HepG2 (cell line): Measurements from ENCODE around the gene STK32C. TPM values are rescaled to one million over a fixed set of nuclear protein-coding genes. Genes with fewer than 3 reads are reported as not detected.

ENCODE experiments used
- ATAC-seq: fragments of 200-7000 bp; cut with Tn5 transposase; 3 replicates; pipeline ENCODE4 v1.9.1; 2020; ENCODE audit warnings: mild to moderate bottlenecking, moderate library complexity
- BruUV-seq: library from RNA; stranded (reverse); fragments of 400-500 nt; replicated peaks from 2 replicates; lab custom pipeline; 2021; lab: Mats Ljungman, UMichigan
- CTCF ChIA-PET: fragments of 300-600 bp; formaldehyde crosslinking; extraction: SDS; loops from one replicate; lab custom pipeline; 2021; ENCODE audit warnings: low total read pairs, inconsistent platforms, low intra/inter-chr PET ratio; lab: Yijun Ruan, JAX
- POLR2A ChIA-PET: fragments of 350-600 bp; sonication (Branson Sonifier 250); formaldehyde crosslinking; loops from one replicate; lab custom pipeline; 2020; ENCODE audit warnings: antibody characterized with exemption, inconsistent platforms; lab: Yijun Ruan, JAX
- DNase-seq: peaks from one replicate; pipeline ENCODE4 v3.0.0-alpha.2; 2015; ENCODE audit warnings: low spot score
- FAIRE-seq: peaks from 3 replicates; lab custom pipeline; 2011; peaks lifted over from hg19 to GRCh38; lab: Jason Lieb, UNC
- H2AFZ ChIP-seq: one replicate; pipeline ENCODE4 v1.6.1; 2011; ENCODE audit warnings: low read length, inconsistent platforms
- H3K27ac ChIP-seq: fragments of 300-600 bp; 3 replicates; pipeline ENCODE4 v1.8.0; 2011; ENCODE audit warnings: mixed run types, mild to moderate bottlenecking, mixed read lengths, low read length, inconsistent platforms; ENCODE audit not compliant: insufficient read depth; ENCODE audit errors: extremely low read length
- H3K27me3 ChIP-seq, 2 experiments: fragments of 200-600 bp in 1 of 2; 2 replicates in 1 of 2; 3 replicates in 1 of 2; pipeline versions ENCODE4 v1.6.0 to v1.8.0; 2011; ENCODE audit warnings: low read length in 2 of 2, mild to moderate bottlenecking in 2 of 2, moderate library complexity in 2 of 2, inconsistent platforms in 1 of 2; ENCODE audit not compliant: insufficient read depth in 2 of 2, control insufficient read depth in 1 of 2
- H3K36me3 ChIP-seq, 2 experiments: fragments of 200-600 bp in 1 of 2; replicated peaks in 1 of 2; 2 replicates in 1 of 2; 3 replicates in 1 of 2; pipeline versions ENCODE4 v1.5.1 to v1.8.0; 2011; ENCODE audit warnings: low read length in 2 of 2, inconsistent platforms in 1 of 2; ENCODE audit not compliant: insufficient read depth in 2 of 2, control insufficient read depth in 1 of 2
- H3K4me1 ChIP-seq: 2 replicates; pipeline ENCODE4 v1.5.1; 2012; ENCODE audit warnings: low read length, inconsistent platforms; ENCODE audit not compliant: insufficient read depth
- H3K4me2 ChIP-seq: 2 replicates; pipeline ENCODE4 v1.6.0; 2011; ENCODE audit warnings: low read depth, low read length, inconsistent platforms
- H3K4me3 ChIP-seq, 3 experiments: fragments of 200-600 bp in 1 of 3; sonication (generic), shearing (Covaris generic) in 1 of 3; replicated peaks in 1 of 3; 2 replicates each; pipeline ENCODE4 v1.5.1; 2011 to 2016; ENCODE audit warnings: low read length in 3 of 3, inconsistent platforms in 2 of 3, low read depth in 2 of 3, mild to moderate bottlenecking in 2 of 3, control low read depth in 1 of 3, mixed read lengths in 1 of 3; ENCODE audit not compliant: insufficient read depth in 1 of 3
- H3K79me2 ChIP-seq: one replicate; pipeline ENCODE4 v1.6.1; 2011; ENCODE audit warnings: low read length, inconsistent platforms; ENCODE audit not compliant: insufficient read depth
- H3K9ac ChIP-seq: 2 replicates; pipeline ENCODE4 v1.6.0; 2011; ENCODE audit warnings: mild to moderate bottlenecking, low read depth, low read length, inconsistent platforms; ENCODE audit not compliant: insufficient read depth
- H3K9me3 ChIP-seq: 2 replicates; pipeline ENCODE4 v1.5.1; 2012; ENCODE audit warnings: mild to moderate bottlenecking, low read length
- H4K20me1 ChIP-seq: 2 replicates; pipeline ENCODE4 v1.6.0; 2011; ENCODE audit warnings: inconsistent platforms, mild to moderate bottlenecking, low read length, moderate library complexity; ENCODE audit not compliant: insufficient read depth
- ADNP ChIP-seq: sonication (generic); formaldehyde crosslinking; IDR thresholded peaks from 2 replicates; pipeline ENCODE4 v1.4.0; 2020; ENCODE audit warnings: missing genetic modification reagents
- ARHGAP35 ChIP-seq: sonication (generic); formaldehyde crosslinking; IDR thresholded peaks from 2 replicates; pipeline ENCODE4 v1.9.0; 2022; ENCODE audit warnings: mild to moderate bottlenecking, inconsistent platforms, moderate library complexity, missing genetic modification reagents, borderline replicate concordance
- KLF12 ChIP-seq: sonication (generic); formaldehyde crosslinking; IDR thresholded peaks from 2 replicates; pipeline ENCODE4 v1.4.0; 2020; ENCODE audit warnings: missing genetic modification reagents, borderline replicate concordance
- MAZ ChIP-seq, 2 experiments: sonication (generic) in 1 of 2; formaldehyde crosslinking in 1 of 2; IDR thresholded peaks; 2 replicates each; pipeline versions ENCODE4 v1.5.0 to v1.6.1; 2012 to 2020; ENCODE audit warnings: low read depth in 2 of 2, mild to moderate bottlenecking in 2 of 2, borderline replicate concordance in 1 of 2, improper control_type of control experiment in 1 of 2, low read length in 1 of 2, missing genetic modification reagents in 1 of 2, moderate library complexity in 1 of 2
- RFX1 ChIP-seq: fragments of 450-650 bp; IDR thresholded peaks from 2 replicates; pipeline ENCODE4 v1.6.1; 2017
- SALL2 ChIP-seq: sonication (generic); formaldehyde crosslinking; IDR thresholded peaks from 2 replicates; pipeline ENCODE4 v1.8.1; 2023; ENCODE audit warnings: mild to moderate bottlenecking, missing genetic modification reagents, inconsistent platforms
- ZNF615 ChIP-seq: sonication (generic); formaldehyde crosslinking; IDR thresholded peaks from 2 replicates; pipeline ENCODE4 v1.5.0; 2020; ENCODE audit warnings: mild to moderate bottlenecking, missing genetic modification reagents, borderline replicate concordance
- WGBS: methylation state at CpG from one replicate; pipeline ENCODE4 v1.1.6; 2017; ENCODE audit warnings: low lambda C conversion rate; 5-methylcytosine and 5-hydroxymethylcytosine counted together
- in situ Hi-C: cut with HindIII; loops from 2 replicates; pipeline ENCODE4 v1.10.0; 2017; ENCODE audit warnings: low pct_unique_long_range_greater_than_20kb; ENCODE audit not compliant: extremely low pct_ligation_motif_present
- intact Hi-C: fragments of 100-400 bp; cut with micrococcal nuclease; formaldehyde crosslinking; loops from one replicate; pipeline ENCODE4 v1.10.0; 2022; ENCODE audit not compliant: unreplicated experiment
- polyA plus RNA-seq, 8 experiments: library from polyadenylated mRNA; depleted of rRNA in 3 of 8; stranded (reverse) in 7 of 8; unstranded in 1 of 8; fragments of >200 nt; fragmentation: Illumina TruSeq in 4 of 8; extraction: Trizol in 4 of 8; gene quantifications; 2 replicates each; pipeline versions ENCODE4 v1.2.1 to v1.2.3, GENCODE V29; 2011 to 2016; ENCODE audit warnings: low read depth in 4 of 8, missing spikeins in 1 of 8, mixed read lengths in 1 of 8; ENCODE audit not compliant: insufficient read depth in 1 of 8
- total RNA-seq, 5 experiments: library from RNA; depleted of rRNA; stranded (reverse); fragments of >200 nt; fragmentation: Illumina TruSeq; extraction: Trizol; gene quantifications; 2 replicates each; pipeline ENCODE4 v1.2.3, GENCODE V29; 2016; ENCODE audit warnings: low read depth in 1 of 5
- TF ChIP-seq, protein P1 (sequence below): sonication (generic); formaldehyde crosslinking; IDR thresholded peaks from 2 replicates; pipeline ENCODE4 v1.8.0; 2022; ENCODE audit warnings: missing genetic modification reagents, mild to moderate bottlenecking, inconsistent platforms, borderline replicate concordance

Gene STK32C
- total and polyA plus RNA-seq, 2 of the 13 experiments (the other 11 are each of a cell fraction or from before 2014, with no cell fraction given): 10.9 to 19.4 TPM

DNA sequence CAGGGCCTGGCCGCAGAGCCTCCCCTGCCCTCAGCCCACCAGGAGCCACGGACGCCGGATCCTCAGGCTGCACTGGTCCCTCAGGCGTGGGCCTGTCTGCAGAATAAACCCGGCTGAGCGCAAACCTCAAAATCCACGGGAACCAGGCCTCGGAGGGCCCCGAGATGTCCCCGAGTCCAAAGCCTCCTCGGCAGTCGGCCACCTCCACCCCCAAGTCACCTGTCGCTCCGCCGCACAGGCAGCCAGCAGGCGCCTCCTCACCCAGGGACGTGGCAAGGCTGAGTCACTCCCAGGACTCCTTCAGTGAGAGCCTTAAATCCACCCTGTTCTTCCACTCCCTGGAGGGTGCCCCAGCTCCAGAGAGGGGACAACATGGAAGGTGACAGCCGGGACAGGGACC lies 33.2 kb downstream of the STK32C start:
- Histone ChIP-seq H2AFZ (no peak overlapping the region), H4K20me1 (no peaks in the 10 kb centered on the region; the same call in 1 of the 2 replicates), H3K4me1 (peaks cover 9% of the 10 kb centered on the region), H3K4me2 (no peak overlapping the region), H3K27ac (no peak overlapping the region), H3K9me3 (no peaks in the 10 kb centered on the region), H3K36me3 (no peaks in the 10 kb centered on the region), H3K27me3 (no peaks in the 10 kb centered on the region; a peak in 1 of 5 replicates), H3K4me3 (no peak overlapping the region), H3K9ac (no peak overlapping the region), H3K79me2 (no peaks in the 10 kb centered on the region)
- TF ChIP-seq, protein P1, sequence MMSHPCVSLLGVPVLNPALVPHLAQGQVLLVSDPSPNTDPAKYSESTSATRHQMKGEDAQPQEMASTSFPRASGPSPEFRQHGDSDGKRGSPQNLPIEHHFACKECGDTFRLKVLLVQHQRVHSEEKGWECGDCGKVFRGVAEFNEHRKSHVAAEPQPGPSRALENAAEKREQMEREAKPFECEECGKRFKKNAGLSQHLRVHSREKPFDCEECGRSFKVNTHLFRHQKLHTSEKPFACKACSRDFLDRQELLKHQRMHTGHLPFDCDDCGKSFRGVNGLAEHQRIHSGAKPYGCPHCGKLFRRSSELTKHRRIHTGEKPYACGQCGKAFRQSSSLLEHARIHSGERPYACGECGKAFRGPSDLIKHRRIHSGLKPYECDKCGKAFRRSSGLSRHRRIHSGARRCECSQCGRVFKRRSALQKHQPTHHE (CRISPR knock-in tag): no peak
- no peak for TF ChIP-seq ADNP (CRISPR knock-in tag)
- no peak for TF ChIP-seq ZNF615 (CRISPR knock-in tag)
- TF ChIP-seq RFX1: no peak
- TF ChIP-seq MAZ (IDR thresholded peaks at IDR 0.05; ENCODE audit: borderline replicate concordance, low read depth, low read length): no peak
- no peak for TF ChIP-seq MAZ (CRISPR knock-in tag; IDR thresholded peaks at IDR 0.05; ENCODE audit: low read depth)
- TF ChIP-seq KLF12: no peak
- no peak for TF ChIP-seq ARHGAP35 (CRISPR knock-in tag)
- TF ChIP-seq SALL2: no peak
- intact Hi-C loops (no loop called here), in situ Hi-C loops (no loop called here)
- no TSS peak for BruUV-seq
- FAIRE-seq (no peak), ATAC-seq (no peak), DNase-seq (no peak)
- POLR2A ChIA-PET: no interaction called here
- CTCF ChIA-PET: no interaction called here
- WGBS: 86% methylated on average over 8 of the region's 19 CpGs
